PFSK-1 (cell line): Measurements from ENCODE around the gene SLC2A10.

ENCODE experiments used
- POLR2AphosphoS5 ChIP-seq: IDR thresholded peaks from 2 replicates; pipeline ENCODE4 v1.6.1; 2012; ENCODE audit warnings: low read depth, mild to moderate bottlenecking, control low read depth, low read length, moderate library complexity
- TF ChIP-seq, protein P1 (sequence below), 2 experiments: IDR thresholded peaks; 2 replicates each; pipeline versions ENCODE4 v1.6.1 to v1.8.0; 2011 to 2012; ENCODE audit warnings: low read depth in 2 of 2, low read length in 2 of 2, control low read depth in 1 of 2, inconsistent platforms in 1 of 2, mild to moderate bottlenecking in 1 of 2, moderate library complexity in 1 of 2; ENCODE audit not compliant: insufficient read depth in 1 of 2

- TF ChIP-seq POLR2AphosphoS5, result no peak
- TF ChIP-seq, protein P1, sequence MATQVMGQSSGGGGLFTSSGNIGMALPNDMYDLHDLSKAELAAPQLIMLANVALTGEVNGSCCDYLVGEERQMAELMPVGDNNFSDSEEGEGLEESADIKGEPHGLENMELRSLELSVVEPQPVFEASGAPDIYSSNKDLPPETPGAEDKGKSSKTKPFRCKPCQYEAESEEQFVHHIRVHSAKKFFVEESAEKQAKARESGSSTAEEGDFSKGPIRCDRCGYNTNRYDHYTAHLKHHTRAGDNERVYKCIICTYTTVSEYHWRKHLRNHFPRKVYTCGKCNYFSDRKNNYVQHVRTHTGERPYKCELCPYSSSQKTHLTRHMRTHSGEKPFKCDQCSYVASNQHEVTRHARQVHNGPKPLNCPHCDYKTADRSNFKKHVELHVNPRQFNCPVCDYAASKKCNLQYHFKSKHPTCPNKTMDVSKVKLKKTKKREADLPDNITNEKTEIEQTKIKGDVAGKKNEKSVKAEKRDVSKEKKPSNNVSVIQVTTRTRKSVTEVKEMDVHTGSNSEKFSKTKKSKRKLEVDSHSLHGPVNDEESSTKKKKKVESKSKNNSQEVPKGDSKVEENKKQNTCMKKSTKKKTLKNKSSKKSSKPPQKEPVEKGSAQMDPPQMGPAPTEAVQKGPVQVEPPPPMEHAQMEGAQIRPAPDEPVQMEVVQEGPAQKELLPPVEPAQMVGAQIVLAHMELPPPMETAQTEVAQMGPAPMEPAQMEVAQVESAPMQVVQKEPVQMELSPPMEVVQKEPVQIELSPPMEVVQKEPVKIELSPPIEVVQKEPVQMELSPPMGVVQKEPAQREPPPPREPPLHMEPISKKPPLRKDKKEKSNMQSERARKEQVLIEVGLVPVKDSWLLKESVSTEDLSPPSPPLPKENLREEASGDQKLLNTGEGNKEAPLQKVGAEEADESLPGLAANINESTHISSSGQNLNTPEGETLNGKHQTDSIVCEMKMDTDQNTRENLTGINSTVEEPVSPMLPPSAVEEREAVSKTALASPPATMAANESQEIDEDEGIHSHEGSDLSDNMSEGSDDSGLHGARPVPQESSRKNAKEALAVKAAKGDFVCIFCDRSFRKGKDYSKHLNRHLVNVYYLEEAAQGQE (IDR thresholded peaks at IDR 0.05; ENCODE audit: insufficient read depth in 1 of 2, low read depth in 2 of 2, low read length in 2 of 2), result no peak
Observed at GRCh38 chr20:46756419-46756818, 47.0 kb downstream of the SLC2A10 start.
